Right lobe of liver (tissue), 6 donors: ENCODE measurements around the gene ZFAND3. TPM values are rescaled to one million over a fixed set of nuclear protein-coding genes. Genes with fewer than 3 reads are reported as not detected.
A peak's percentile ranks its signal among the peaks of the same experiment; 100 is the strongest.

Experiments
- ATAC-seq, 4 donors: fragments of 200-7000 bp; cut with Tn5 transposase; one replicate each; pipeline ENCODE4 v1.9.1; 2020; ENCODE audit warnings: mild to moderate bottlenecking in 4 of 4, moderate library complexity in 4 of 4
- DNase-seq, 3 donors: peaks; one replicate each; pipeline ENCODE4 v3.0.0-alpha.2; 2020
- H3K27ac ChIP-seq, 3 donors: fragments of 200-600 bp; one replicate each; pipeline ENCODE4 v1.8.0; 2022
- H3K27me3 ChIP-seq, 2 donors: fragments of 200-600 bp; one replicate each; pipeline ENCODE4 v1.8.0; 2022
- H3K36me3 ChIP-seq, 4 donors: fragments of 200-600 bp; sonication (generic) in 1 of 4; one replicate each; pipeline versions ENCODE4 v1.5.1 to v1.8.0; 2017 to 2022; ENCODE audit warnings: control low read depth in 1 of 4
- H3K4me1 ChIP-seq, 4 donors: fragments of 200-600 bp; sonication (generic) in 1 of 4; one replicate each; pipeline versions ENCODE4 v1.5.1 to v1.8.0; 2017 to 2022; ENCODE audit warnings: control low read depth in 1 of 4
- H3K4me3 ChIP-seq, 3 donors: fragments of 200-600 bp; one replicate each; pipeline ENCODE4 v1.8.0; 2022
- H3K9me3 ChIP-seq, 4 donors: fragments of 200-600 bp; sonication (generic) in 1 of 4; one replicate each; pipeline versions ENCODE4 v1.5.1 to v1.8.0; 2017 to 2022; ENCODE audit warnings: control low read depth in 1 of 4
- POLR2A ChIP-seq: fragments of 450-650 bp; IDR thresholded peaks from one replicate; pipeline ENCODE4 v1.6.1; 2017; ENCODE audit warnings: antibody characterized with exemption, mild to moderate bottlenecking
- WGBS: methylation state at CpG from one replicate; pipeline ENCODE4 v1.1.6; 2018; ENCODE audit warnings: low coverage, low lambda C conversion rate; ENCODE audit not compliant: insufficient coverage; ENCODE audit errors: missing lambda C conversion rate; 5-methylcytosine and 5-hydroxymethylcytosine counted together
- intact Hi-C, 2 donors: fragments of 100-400 bp; cut with DNase I; formaldehyde crosslinking; loops; one replicate each; pipeline versions ENCODE4 v1.11.2 to v1.14.1; 2022
- total RNA-seq, 6 experiments: library from RNA; depleted of rRNA in 2 of 6; stranded (reverse); fragments of >200 nt in 2 of 6; fragmentation: NEBNext Ultra II Directional in 3 of 6; extraction: Animal tissue kit (Norgen Biotek cat#: 25700) in 3 of 6; gene quantifications; one replicate each; pipeline versions ENCODE4 v1.1.0 to v1.2.4, GENCODE V29; 2016 to 2023
- TF ChIP-seq, protein P1 (sequence below), 4 donors: fragments of 200-600 bp in 3 of 4; fragments of 450-650 bp in 1 of 4; IDR thresholded peaks; one replicate each; pipeline versions ENCODE4 v1.5.1 to v1.8.0; 2016 to 2022; ENCODE audit warnings: antibody characterized with exemption in 4 of 4, mild to moderate bottlenecking in 2 of 4
- donor health status: DM: no; HTN: yes; CAD: no.
- donor health status: DM: no; HTN: no; CAD: no.
- donor health status: DM: no; HTN: no; CAD: no.
- donor health status: DM: no; HTN: yes; CAD: no.
- donor health status: DM: no; HTN: yes; CAD: no.

ZFAND3 gene
- total RNA-seq, 6 experiments from 2014 or later: 43.1 to 66.5 (median 53.2) TPM

GRCh38 chr6:38163186-38164130 lies 343.9 kb downstream of the ZFAND3 start:
- WGBS: 43% methylated on average over 16 of the region's 29 CpGs
- H3K4me3 ChIP-seq: no peak overlapping the region
- H3K36me3 ChIP-seq: no peaks in the 10 kb centered on the region
- no peak for TF ChIP-seq POLR2A
- TF ChIP-seq, protein P1, sequence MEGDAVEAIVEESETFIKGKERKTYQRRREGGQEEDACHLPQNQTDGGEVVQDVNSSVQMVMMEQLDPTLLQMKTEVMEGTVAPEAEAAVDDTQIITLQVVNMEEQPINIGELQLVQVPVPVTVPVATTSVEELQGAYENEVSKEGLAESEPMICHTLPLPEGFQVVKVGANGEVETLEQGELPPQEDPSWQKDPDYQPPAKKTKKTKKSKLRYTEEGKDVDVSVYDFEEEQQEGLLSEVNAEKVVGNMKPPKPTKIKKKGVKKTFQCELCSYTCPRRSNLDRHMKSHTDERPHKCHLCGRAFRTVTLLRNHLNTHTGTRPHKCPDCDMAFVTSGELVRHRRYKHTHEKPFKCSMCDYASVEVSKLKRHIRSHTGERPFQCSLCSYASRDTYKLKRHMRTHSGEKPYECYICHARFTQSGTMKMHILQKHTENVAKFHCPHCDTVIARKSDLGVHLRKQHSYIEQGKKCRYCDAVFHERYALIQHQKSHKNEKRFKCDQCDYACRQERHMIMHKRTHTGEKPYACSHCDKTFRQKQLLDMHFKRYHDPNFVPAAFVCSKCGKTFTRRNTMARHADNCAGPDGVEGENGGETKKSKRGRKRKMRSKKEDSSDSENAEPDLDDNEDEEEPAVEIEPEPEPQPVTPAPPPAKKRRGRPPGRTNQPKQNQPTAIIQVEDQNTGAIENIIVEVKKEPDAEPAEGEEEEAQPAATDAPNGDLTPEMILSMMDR (IDR thresholded peaks at IDR 0.05): no peak
- H3K27me3 ChIP-seq: no peaks in the 10 kb centered on the region
- ATAC-seq: peak; percentile 60 to 68 (median 62)
- peak overlapping the region in 2 of 3 donors; percentile 81 to 85 for H3K27ac ChIP-seq
- H3K4me1 ChIP-seq: peaks cover 0 to 19% (median 9%) of the 10 kb centered on the region in 4 donors
- no peaks in the 10 kb centered on the region for H3K9me3 ChIP-seq
- intact Hi-C loops: no loop called here
- no peak for DNase-seq

- 57% methylated on average over 6 of the region's 6 CpGs for WGBS
- no peak for TF ChIP-seq POLR2A
- TF ChIP-seq, protein P1 (IDR thresholded peaks at IDR 0.05): no peak
- intact Hi-C loops: no loop called here
- no peaks in the 10 kb centered on the region for H3K36me3 ChIP-seq
- DNase-seq (peak in 1 of 3 donors; percentile 81), ATAC-seq (peak; percentile 57 to 73 (median 65))
- H3K4me1 ChIP-seq: peaks cover 0 to 19% (median 9%) of the 10 kb centered on the region in 4 donors
- no peak overlapping the region for H3K4me3 ChIP-seq
- H3K27me3 ChIP-seq: no peaks in the 10 kb centered on the region
- H3K27ac ChIP-seq: peak overlapping the region in 2 of 3 donors; percentile 81 to 85
- H3K9me3 ChIP-seq: no peaks in the 10 kb centered on the region
These were observed 344.6 kb downstream of the ZFAND3 start for GRCh38 chr6:38164131-38164481.

- 83% methylated on average over 7 of the region's 14 CpGs for WGBS
- no peak for ATAC-seq
- Histone ChIP-seq H3K36me3 (no peaks in the 10 kb centered on the region), H3K9me3 (no peaks in the 10 kb centered on the region), H3K4me3 (no peak overlapping the region), H3K4me1 (peaks cover 0 to 19% (median 9%) of the 10 kb centered on the region in 4 donors), H3K27me3 (no peaks in the 10 kb centered on the region), H3K27ac (peak overlapping the region in 2 of 3 donors; percentile 81 to 85)
- DNase-seq: no peak
- intact Hi-C loops: no loop called here
- no peak for TF ChIP-seq POLR2A
- TF ChIP-seq, protein P1 (IDR thresholded peaks at IDR 0.05): no peak
These were observed 345.2 kb downstream of the ZFAND3 start for GRCh38 chr6:38164671-38165108.

DNA sequence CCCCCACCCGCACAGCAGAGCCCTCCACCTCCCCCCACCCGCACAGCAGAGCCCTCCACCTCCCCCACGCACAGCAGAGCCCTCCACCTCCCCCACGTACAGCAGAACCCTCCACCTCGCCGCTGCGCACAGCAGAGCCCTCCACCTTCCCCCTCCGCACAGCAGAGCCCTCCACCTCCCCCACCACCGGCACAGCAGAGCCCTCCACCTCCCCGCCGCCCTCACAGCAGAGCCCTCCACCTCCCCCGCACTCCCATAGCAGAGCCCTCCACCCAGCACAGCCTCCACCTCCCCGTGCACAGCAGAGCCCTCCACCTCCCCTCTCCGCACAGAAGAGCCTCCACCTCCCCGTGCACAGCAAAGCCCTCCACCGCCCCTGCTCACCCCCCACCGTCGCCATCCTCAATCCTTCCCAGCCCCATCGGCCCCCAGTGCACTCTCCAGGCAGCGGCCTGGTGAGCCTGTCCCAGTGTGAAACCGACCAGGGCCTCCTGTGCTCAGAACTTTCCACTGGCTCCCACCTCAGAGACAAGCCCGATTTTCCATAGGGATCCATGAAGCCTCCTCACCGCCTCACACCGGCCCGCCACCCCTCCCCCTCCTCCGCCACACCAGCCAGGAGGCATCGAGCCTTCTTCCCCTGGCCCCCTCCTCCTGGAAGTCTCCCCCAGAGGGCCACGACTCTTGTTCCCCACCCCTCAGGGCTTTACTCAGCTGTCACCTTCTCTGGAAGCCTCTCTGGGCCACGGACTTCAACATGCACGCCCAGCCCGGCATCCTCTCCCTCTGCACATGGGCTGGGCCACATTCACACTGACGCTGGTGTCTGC lies 347.1 kb downstream of the ZFAND3 start:
- Histone ChIP-seq H3K27ac (no peak overlapping the region), H3K9me3 (no peaks in the 10 kb centered on the region), H3K27me3 (no peaks in the 10 kb centered on the region), H3K4me1 (peaks cover 0 to 35% (median 16%) of the 10 kb centered on the region in 4 donors), H3K36me3 (no peaks in the 10 kb centered on the region), H3K4me3 (no peak overlapping the region)
- peak in 1 of 3 donors; percentile 35 for DNase-seq
- TF ChIP-seq, protein P1 (IDR thresholded peaks at IDR 0.05): no peak
- TF ChIP-seq POLR2A: no peak
- intact Hi-C loops: no loop called here
- WGBS: 80% methylated on average over 17 of the region's 32 CpGs
- no peak for ATAC-seq
